ENCODE results near the gene PPP4R2. TPM values are rescaled to one million over a fixed set of nuclear protein-coding genes. Genes with fewer than 3 reads are reported as not detected.
A peak's percentile ranks its signal among the peaks of the same experiment; 100 is the strongest.

PPP4R2 gene
- total RNA-seq, 2 donors from 2014 or later: 36.3 to 50.1 TPM

GRCh38 chr3:73096169-73096568 is 99.6 kb downstream of the PPP4R2 start:
- intact Hi-C loops (cut with DNase I): no loop called here
- no peak for DNase-seq (ENCODE audit: low spot score)

- DNase-seq (ENCODE audit: low spot score): no peak
- intact Hi-C loops (cut with DNase I): no loop called here
Measured at GRCh38 chr3:73098026-73098425, 101.4 kb downstream of the PPP4R2 start.

DNA sequence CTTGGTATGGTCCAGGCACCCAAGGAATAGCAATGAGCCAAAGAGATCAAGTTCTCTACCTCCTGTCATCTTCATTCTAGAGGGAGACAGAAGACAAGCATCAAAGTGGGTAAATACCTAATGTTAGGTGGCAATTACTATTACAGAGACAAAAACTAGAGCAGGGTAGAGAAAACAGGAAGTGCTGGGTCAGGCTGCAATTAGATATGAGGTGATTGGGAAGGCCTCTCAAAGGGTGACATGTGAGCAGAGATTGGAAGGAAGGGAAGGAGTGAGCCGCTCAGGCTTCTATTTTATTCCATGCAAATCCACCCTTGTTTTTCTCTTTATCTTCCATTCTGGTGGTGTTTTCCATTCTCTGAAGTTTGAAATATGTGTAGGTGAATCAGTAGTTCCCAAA is 102.3 kb downstream of the PPP4R2 start:
- no peak for DNase-seq (ENCODE audit: low spot score)
- intact Hi-C loops (cut with DNase I): no loop called here

- intact Hi-C loops (cut with DNase I): loop anchor here (5.0 to 10.0 kb wide), 5 partner anchors 324 to 754 kb away; no protein-coding TSS in a partner anchor
- DNase-seq (ENCODE audit: low spot score): peak; percentile 87
Measured at GRCh38 chr3:73100741-73101559, 104.3 kb downstream of the PPP4R2 start.

DNA sequence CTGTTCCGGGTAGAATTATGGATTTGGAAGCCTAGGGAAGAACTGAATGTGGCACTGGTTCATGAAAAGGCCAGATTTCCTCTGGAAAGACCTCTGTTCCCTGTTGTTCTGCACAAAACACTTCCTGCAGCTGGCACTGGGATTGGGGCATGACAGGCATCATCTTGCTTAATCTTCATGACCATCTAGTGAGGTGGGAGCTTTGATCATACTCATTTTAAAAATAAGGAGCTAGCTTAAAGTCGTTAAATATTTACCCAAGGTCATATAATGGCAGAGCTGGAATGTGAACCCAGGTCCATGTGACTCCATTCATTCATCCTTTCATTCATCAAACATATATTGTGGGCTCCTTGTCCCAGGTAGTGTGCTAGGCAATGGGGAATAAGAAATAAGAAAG is 105.3 kb downstream of the PPP4R2 start:
- intact Hi-C loops (cut with DNase I): loop anchor here (5.0 to 10.0 kb wide), 5 partner anchors 323 to 753 kb away; no protein-coding TSS in a partner anchor
- DNase-seq (ENCODE audit: low spot score): no peak

DNA sequence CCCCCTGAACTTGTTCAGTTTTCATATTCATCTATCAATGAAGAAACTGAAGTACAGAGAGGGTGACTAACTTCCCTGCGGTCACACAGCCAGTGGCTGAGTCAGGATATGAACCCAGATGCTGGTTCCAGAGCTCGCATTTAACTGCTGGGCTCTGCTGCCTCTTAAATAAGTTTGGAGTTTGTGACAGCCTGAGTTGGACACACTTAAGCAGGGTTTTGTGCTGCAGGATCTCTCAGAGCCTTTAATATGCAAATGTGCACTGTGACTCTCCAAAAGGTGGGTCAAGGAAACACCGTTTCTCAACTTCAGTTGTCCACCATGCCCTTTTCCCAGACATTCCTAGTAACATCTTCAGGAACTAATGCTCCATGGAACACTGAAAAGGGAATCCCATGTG is 110.6 kb downstream of the PPP4R2 start:
- intact Hi-C loops (cut with DNase I): loop anchor here (10.0 kb wide), 3 partner anchors 318 to 748 kb away; no protein-coding TSS in a partner anchor
- no peak for DNase-seq (ENCODE audit: low spot score)

DNA sequence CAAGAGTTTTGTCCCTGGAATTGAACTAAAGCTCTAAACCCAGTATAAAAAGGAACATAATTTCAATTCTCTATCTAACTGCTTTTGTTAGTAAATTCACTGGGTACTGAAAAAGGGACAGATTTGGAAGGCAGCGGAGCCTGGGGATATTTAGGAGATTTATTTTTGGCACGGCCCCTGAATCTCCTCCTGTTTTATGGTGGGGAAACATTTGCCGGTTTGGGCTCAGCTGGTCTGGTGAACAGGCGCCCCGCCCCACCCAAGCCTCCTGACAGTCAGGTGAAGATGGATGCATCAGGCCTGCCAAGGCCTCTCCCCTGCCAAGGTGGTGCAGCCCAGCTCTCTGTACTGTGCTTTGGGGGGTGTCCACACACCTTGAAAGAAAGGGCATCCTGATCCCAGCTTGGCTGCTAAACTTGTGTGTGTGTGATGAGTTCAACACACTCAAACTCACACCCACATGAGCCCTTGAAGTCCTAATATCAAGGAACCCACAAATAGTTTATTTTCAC is 111.1 kb downstream of the PPP4R2 start:
- no peak for DNase-seq (ENCODE audit: low spot score)
- intact Hi-C loops (cut with DNase I): loop anchor here (10.0 kb wide), 3 partner anchors 317 to 747 kb away; no protein-coding TSS in a partner anchor

DNA sequence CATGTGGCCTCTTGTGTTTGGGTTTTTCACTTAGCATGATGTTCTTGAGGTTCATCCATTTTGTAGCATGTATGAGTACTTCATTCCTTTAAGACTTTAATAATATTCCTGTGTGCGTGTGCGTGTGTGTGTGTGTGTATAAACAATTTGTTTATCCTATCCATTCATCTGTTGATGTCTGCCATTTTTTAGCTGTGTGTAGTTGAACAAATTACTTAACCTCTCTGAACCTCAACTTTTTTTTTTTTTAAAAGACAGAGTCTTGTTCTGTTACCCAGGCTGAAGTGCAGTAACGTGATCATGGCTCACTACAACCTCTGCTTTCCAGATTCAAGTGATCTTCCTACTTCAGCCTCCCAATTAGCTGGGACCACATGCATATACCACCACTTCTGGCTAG is 112.1 kb downstream of the PPP4R2 start:
- intact Hi-C loops (cut with DNase I): loop anchor here (10.0 kb wide), 3 partner anchors 316 to 746 kb away; no protein-coding TSS in a partner anchor
- no peak for DNase-seq (ENCODE audit: low spot score)

- intact Hi-C loops (cut with DNase I): no loop called here
Measured at GRCh38 chr3:73110530-73110929, 113.9 kb downstream of the PPP4R2 start.

GRCh38 chr3:73114711-73115110 is 118.1 kb downstream of the PPP4R2 start:
- DNase-seq (ENCODE audit: low spot score): no peak
- intact Hi-C loops (cut with DNase I): no loop called here

More at GRCh38 chr3:73110530-73110929, 113.9 kb downstream of the PPP4R2 start:
- no peak for DNase-seq (ENCODE audit: low spot score)

DNA sequence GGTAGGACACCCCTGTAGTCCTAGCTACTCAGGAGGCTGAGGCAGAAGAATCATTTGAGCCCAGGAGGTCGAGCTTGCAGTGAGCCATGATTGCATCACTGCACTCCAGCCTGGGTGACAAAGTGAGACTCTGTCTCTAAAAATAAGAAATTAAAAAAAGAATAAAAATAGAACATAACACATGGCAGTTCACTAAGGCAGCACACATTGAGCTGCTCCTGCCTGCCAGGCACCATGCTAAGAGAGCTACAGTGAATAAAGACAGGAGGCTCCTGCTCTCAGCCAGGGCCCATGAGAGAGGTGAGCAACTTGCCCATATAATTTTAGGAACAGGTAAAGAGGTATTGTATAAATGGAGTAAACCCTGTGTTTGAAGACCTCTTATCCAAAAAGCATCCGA is 119.2 kb downstream of the PPP4R2 start:
- no peak for DNase-seq (ENCODE audit: low spot score)
- intact Hi-C loops (cut with DNase I): no loop called here

Other genes with a start within 250 kb of the PPP4R2 start
- gene SHQ1, start 148.4 kb upstream of the PPP4R2 start, total RNA-seq: 10 to 100 TPM; 15.0 to 15.2 TPM
- 10 to 100 TPM; 13.7 to 28.3 TPM for gene GXYLT2, start 108.8 kb upstream of the PPP4R2 start, total RNA-seq
- 1 to 10 TPM; 4.0 to 4.8 TPM for gene EBLN2, start 64.8 kb downstream of the PPP4R2 start, total RNA-seq